ENCODE data around the gene ZNF648.

- TF ChIP-seq EP300 (IDR thresholded peaks at IDR 0.05; ENCODE audit: borderline replicate concordance): no peak
- TF ChIP-seq MAX (IDR thresholded peaks at IDR 0.05): no peak
- TF ChIP-seq TAF1 (IDR thresholded peaks at IDR 0.05; ENCODE audit: low read depth): no peak
- no peak for TF ChIP-seq TCF12 (IDR thresholded peaks at IDR 0.05; ENCODE audit: low read depth)
- no peak for TF ChIP-seq NFIC (IDR thresholded peaks at IDR 0.05)
- no peak for TF ChIP-seq FOXM1 (IDR thresholded peaks at IDR 0.05; ENCODE audit: borderline replicate concordance, low read depth)
- no peak for TF ChIP-seq REST (IDR thresholded peaks at IDR 0.05; ENCODE audit: low read depth)
- no peak for TF ChIP-seq EGR1 (IDR thresholded peaks at IDR 0.05)
- no peak for TF ChIP-seq YY1 (IDR thresholded peaks at IDR 0.05; ENCODE audit: low read depth)
- no peak for TF ChIP-seq USF1 (IDR thresholded peaks at IDR 0.05)
- TF ChIP-seq RAD21 (IDR thresholded peaks at IDR 0.05; ENCODE audit: low read depth): no peak
- no peak for TF ChIP-seq CREB1 (IDR thresholded peaks at IDR 0.05; ENCODE audit: low read depth)
- TF ChIP-seq TEAD4 (IDR thresholded peaks at IDR 0.05): no peak
- TF ChIP-seq CEBPB (IDR thresholded peaks at IDR 0.05): 0 out of 2 replicates have a peak, but pooled peaks have one; percentile 9
Observed at GRCh38 chr1:182041615-182042014, 19.9 kb downstream of the ZNF648 start.
